GM18873 (cell line): ENCODE data around the gene TEF.
A peak's percentile ranks its signal among the peaks of the same experiment; 100 is the strongest.
"Not testable (repeated sequence)": the region's sequence is repeated elsewhere in the genome, so short reads cannot be mapped to it uniquely, and the experiment has no call there.

Experiments
- ATAC-seq: cut with Tn5 transposase; IDR thresholded peaks from one replicate; pipeline ENCODE4 v1.9.1; 2021; ENCODE audit warnings: mild to moderate bottlenecking, moderate library complexity, moderate number of reproducible peaks; ENCODE audit not compliant: unreplicated experiment, low FRiP score

Gene TEF

DNA sequence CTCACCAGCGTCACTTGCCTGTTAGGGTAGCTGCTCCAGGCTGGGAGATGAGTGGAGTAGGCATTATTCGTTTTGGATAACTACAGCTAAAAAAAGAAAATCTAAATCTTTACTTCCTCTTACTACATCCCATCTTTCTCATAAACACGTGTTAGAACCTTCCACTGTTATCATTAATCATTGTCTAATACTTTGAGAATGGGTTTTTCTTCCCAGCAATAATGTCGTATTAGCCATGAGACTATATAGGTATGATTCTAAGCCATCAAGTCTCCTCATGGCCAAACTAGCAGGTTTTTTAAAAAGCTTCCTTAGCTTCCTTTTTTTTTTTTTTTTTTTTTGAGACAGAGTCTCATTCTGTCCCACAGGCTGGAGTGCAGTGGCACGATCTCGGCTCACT lies 3.9 kb upstream of the TEF start:
- no peak for ATAC-seq

GRCh38 chr22:41380993-41381328 lies 781 bp upstream of the TEF start:
- peak; percentile 14 for ATAC-seq

DNA sequence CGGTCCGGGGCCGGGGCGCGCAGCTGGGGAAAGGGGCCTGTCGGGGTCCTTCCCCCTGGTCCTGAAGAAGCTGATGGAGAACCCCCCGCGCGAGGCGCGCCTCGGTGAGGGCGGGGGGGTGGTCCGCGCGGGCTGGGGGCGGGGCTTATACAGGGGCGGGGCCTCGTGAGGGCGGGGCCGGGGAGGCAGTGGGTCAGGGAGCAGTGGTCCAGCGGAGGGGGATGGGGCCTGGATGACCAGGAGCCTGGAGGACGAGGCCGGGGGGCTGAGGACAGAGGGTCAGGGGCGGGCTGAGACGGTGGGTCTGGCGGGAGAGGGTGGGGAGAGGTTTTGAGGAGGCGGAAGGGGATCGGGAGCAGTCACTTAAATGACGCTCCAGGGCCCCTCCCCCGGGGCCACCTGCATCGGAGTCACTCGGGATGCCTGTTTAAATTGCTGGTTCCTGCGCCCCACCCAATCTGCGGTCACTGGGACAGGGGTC lies 396 bp downstream of the TEF start:
- ATAC-seq: no peak

GRCh38 chr22:41382610-41383009 lies 868 bp downstream of the TEF start:
- no peak for ATAC-seq

- no peak for ATAC-seq
These were observed 1.3 kb downstream of the TEF start for GRCh38 chr22:41383085-41383484.

GRCh38 chr22:41384128-41384527 lies 2.4 kb downstream of the TEF start:
- ATAC-seq: no peak

- ATAC-seq: no peak
These were observed 5.6 kb downstream of the TEF start for GRCh38 chr22:41387341-41387740.

GRCh38 chr22:41394012-41394356 lies 12.2 kb downstream of the TEF start:
- ATAC-seq: no peak

- ATAC-seq: no peak
These were observed 13.9 kb downstream of the TEF start for GRCh38 chr22:41395531-41396240.

GRCh38 chr22:41397143-41397811 lies 15.5 kb downstream of the TEF start:
- ATAC-seq: no peak

DNA sequence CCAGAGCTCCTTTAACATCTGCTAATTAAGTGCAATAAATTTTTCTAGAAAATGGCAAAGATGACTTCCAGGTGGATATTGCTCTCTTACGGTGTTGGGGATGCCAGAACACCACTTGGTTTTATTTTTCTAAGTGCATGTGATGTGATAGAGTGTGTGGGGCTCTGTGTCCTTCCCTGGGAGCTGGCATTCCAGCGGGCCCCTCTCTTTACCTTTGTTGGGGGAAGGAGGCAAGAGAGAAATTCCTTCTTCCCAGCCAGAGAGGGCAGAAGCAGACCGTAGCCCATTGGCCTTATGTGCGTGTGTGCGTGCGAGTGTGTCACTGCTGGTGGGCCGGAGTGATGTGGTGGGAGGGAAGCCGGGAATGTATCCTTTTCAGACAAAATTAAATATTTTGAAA lies 17.2 kb downstream of the TEF start:
- ATAC-seq: no peak

- ATAC-seq: no peak
These were observed 20.3 kb downstream of the TEF start for GRCh38 chr22:41401781-41402648.

DNA sequence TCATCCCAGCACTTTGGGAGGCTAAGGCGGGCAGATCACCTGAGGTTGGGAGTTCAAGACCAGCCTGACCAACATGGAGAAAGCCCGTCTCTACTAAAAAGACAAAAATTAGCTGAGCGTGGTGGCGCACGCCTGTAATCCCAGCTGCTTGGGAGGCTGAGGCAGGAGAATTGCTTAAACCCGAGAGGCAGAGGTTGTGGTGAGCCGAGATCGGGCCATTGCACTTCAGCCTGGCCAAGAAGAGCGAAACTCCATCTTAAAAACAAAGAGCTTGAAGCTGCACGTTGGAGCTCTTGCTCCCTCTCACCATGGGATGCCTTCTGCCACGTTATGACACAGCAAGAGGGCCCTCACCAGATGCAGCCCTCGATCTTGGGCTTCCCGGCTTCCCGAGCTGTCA lies 21.1 kb downstream of the TEF start:
- ATAC-seq: not testable (repeated sequence)

DNA sequence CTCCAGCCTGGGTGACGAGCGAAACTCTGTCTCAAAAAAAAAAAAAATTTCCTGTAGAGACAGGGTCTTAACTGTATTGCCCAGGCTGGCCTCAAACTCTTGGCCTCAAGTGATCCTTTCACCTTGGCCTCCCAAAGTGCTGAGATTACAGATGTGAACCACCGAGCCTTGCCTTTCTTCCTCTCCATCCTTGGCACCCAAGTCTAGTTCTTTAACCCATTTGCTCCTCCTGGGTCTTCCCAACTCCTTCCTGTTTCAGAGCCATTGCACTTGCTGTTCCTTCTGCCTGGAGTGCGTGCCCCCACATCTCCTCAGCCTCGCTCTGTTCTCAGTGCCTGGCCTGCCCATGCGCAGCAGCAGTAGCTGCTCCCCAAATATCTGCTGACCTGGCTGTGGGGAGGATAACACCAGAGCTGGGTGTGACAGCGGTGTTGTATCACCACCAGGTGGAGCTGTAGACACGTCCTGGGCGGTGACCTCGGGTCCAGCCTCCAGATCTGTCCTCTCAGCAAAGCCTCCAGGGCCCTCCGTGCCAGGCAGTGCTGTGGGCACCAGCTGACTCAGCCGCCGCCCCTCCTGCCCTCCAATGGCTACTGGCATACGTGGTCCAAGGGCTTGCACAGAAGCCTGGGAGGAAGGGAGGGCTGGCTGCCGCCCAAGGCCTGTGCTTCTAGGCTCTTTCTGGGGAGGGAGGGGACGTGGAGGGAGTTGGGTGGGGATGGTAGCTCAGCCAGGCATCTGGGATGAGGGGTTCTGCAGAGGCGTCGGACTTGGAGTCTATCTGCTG lies 22.0 kb downstream of the TEF start:
- peak; percentile 72 for ATAC-seq

DNA sequence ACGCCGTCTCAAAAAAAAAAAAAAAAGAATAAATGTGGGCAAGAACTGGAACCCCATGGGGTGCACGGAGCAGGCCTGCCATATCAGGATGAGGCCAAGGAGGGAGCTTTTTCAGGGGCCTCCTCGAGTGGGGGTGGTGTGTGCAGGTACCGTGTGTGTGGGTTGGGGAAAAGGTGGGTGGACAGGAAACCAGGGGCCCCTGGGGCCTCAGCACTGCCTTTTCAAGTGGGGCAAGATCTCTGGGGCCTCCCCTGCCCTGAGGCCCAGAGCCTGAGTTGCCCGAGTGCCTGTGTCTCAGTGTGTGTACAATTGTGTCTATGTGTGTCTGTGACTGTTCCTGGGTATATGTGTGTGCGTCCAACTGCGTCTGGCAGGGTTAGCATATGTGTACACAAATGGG lies 23.8 kb downstream of the TEF start:
- ATAC-seq: no peak

DNA sequence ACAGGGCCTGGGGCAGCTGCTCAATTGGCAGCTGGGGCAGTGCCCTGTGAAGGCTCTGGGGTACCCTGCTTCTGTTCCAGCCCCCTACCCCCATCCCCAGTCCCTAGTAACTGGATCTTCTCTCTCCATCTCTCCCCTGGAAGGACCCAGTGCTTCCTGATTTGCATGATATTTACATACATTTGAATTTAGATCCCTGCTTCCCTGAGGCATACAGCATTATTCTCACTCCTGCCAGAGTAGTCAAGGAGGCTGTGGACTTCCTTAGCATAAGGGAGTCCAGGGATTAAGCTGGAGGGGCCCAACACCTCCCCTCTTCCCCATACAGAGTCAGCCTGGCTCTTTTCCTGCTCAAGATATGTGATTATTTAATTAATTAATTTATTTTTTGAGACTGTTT lies 24.7 kb downstream of the TEF start:
- no peak for ATAC-seq

DNA sequence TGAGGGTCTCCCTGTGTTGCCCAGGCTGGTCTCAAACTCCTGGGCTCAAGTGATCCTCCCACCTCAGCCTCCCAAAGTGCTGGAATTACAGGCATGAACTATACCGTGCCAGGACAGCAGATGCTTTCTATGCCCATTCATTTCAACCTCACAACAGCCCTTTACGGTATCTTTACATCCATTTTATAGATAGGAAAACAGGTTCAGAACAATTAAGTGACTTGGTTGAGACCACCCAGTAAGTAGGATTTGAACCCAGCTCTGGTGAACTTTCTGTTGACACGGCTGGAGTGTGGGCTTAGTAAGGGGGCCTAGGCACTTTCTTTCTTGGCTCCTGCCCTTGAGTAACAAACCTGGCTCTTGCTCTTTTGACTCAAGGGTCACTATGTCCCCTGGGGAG lies 25.7 kb downstream of the TEF start:
- no peak for ATAC-seq

GRCh38 chr22:41408665-41409064 lies 26.9 kb downstream of the TEF start:
- no peak for ATAC-seq

GRCh38 chr22:41410311-41410751 lies 28.6 kb downstream of the TEF start:
- no peak for ATAC-seq

GRCh38 chr22:41411021-41411851 lies 29.5 kb downstream of the TEF start:
- no peak for ATAC-seq
